OCI-LY7 (cell line): Measurements from ENCODE around the gene DGKE.

Source experiments
- EZH2phosphoT487 ChIP-seq: fragments of 200-600 bp; sonication (generic); IDR thresholded peaks from 2 replicates; pipeline ENCODE4 v1.6.1; 2018; ENCODE audit warnings: low read depth, borderline replicate concordance, mild to moderate bottlenecking, mixed run types, antibody characterized with exemption, low read length, moderate library complexity, mixed read lengths
- TF ChIP-seq, protein P1 (sequence below): fragments of 200-600 bp; sonication (generic); conservative IDR thresholded peaks from 2 replicates; pipeline ENCODE4 v1.5.1; 2014; ENCODE audit warnings: mild to moderate bottlenecking, antibody characterized with exemption, low read length, moderate library complexity, mixed read lengths

- TF ChIP-seq, protein P1, sequence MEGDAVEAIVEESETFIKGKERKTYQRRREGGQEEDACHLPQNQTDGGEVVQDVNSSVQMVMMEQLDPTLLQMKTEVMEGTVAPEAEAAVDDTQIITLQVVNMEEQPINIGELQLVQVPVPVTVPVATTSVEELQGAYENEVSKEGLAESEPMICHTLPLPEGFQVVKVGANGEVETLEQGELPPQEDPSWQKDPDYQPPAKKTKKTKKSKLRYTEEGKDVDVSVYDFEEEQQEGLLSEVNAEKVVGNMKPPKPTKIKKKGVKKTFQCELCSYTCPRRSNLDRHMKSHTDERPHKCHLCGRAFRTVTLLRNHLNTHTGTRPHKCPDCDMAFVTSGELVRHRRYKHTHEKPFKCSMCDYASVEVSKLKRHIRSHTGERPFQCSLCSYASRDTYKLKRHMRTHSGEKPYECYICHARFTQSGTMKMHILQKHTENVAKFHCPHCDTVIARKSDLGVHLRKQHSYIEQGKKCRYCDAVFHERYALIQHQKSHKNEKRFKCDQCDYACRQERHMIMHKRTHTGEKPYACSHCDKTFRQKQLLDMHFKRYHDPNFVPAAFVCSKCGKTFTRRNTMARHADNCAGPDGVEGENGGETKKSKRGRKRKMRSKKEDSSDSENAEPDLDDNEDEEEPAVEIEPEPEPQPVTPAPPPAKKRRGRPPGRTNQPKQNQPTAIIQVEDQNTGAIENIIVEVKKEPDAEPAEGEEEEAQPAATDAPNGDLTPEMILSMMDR, result no peak
- TF ChIP-seq EZH2phosphoT487, result no peak
Measured at GRCh38 chr17:56835264-56835585, 1.3 kb downstream of the DGKE start.
